ENCODE data around the gene NOC2L.

GRCh38 chr1:984476-984814 lies 25.4 kb upstream of the NOC2L start:
- TF ChIP-seq CTCF (IDR thresholded peaks at IDR 0.05) = no peak
- TF ChIP-seq POLR2A (IDR thresholded peaks at IDR 0.05) = no peak
